Measurements from ENCODE around the gene ADD3. TPM values are rescaled to one million over a fixed set of nuclear protein-coding genes. Genes with fewer than 3 reads are reported as not detected.

Gene ADD3
- total and polyA plus RNA-seq, 2 of the 13 experiments (the other 11 are each of a cell fraction or from before 2014, with no cell fraction given): 44.7 to 57.5 TPM

DNA sequence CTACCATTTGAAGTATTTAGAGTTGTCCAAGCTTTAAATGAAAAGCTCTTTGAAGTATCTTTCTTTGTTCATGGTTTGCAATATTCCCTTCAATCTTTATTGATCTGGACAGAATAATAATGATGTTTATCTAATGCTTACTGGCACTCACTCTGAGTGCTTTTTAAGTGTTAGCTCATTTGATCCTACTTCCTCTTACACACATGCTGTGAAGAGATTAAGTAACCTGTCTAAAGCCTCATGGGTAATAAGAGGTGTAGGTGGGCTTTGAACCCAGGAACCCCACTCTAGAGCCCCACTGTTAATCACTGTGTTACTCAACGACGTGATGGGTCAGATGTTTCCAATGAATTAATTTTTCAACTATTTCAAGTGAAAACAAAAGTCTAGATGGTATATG lies 31.1 kb upstream of the ADD3 start (continued):
- TF ChIP-seq BHLHE40 (IDR thresholded peaks at IDR 0.05; ENCODE audit: low read length) (no peak), EP300 (IDR thresholded peaks at IDR 0.05; ENCODE audit: low read depth in 2 of 2, low read length in 2 of 2) (peak in 1 of 2 experiments; percentile 67; a peak in 1 of 4 replicates), EP300 (CRISPR knock-in tag; IDR thresholded peaks at IDR 0.05; ENCODE audit: borderline replicate concordance) (0 out of 2 replicates have a peak, but pooled peaks have one; percentile 27), FOXA3 (CRISPR knock-in tag; IDR thresholded peaks at IDR 0.05) (0 out of 2 replicates have a peak, but pooled peaks have one; percentile 6), FOXK1 (CRISPR knock-in tag; IDR thresholded peaks at IDR 0.05; ENCODE audit: borderline replicate concordance, low read depth) (no peak), GATAD2A (CRISPR knock-in tag; IDR thresholded peaks at IDR 0.05) (peak; percentile 42; the same call in 1 of the 2 replicates), NCOR1 (IDR thresholded peaks at IDR 0.05; ENCODE audit: borderline replicate concordance, low read length) (0 out of 2 replicates have a peak, but pooled peaks have one; percentile 47), SNAPC2 (CRISPR knock-in tag; IDR thresholded peaks at IDR 0.05) (no peak), NFRKB (IDR thresholded peaks at IDR 0.05) (no peak), ZSCAN21 (CRISPR knock-in tag; IDR thresholded peaks at IDR 0.05; ENCODE audit: borderline replicate concordance) (no peak), ETV5 (CRISPR knock-in tag; IDR thresholded peaks at IDR 0.05; ENCODE audit: borderline replicate concordance) (peak; percentile 51; the same call in 1 of the 2 replicates), DNMT1 (CRISPR knock-in tag; IDR thresholded peaks at IDR 0.05) (no peak), TCF7 (IDR thresholded peaks at IDR 0.05; ENCODE audit: low read depth) (peak; percentile 74), ZFX (CRISPR knock-in tag; IDR thresholded peaks at IDR 0.05; ENCODE audit: low read depth) (no peak), HNF4A (CRISPR knock-in tag; IDR thresholded peaks at IDR 0.05) (peak; percentile 61), ARHGAP35 (CRISPR knock-in tag; IDR thresholded peaks at IDR 0.05; ENCODE audit: borderline replicate concordance) (no peak), PAWR (CRISPR knock-in tag; IDR thresholded peaks at IDR 0.05; ENCODE audit: borderline replicate concordance) (no peak), NFYB (CRISPR knock-in tag; IDR thresholded peaks at IDR 0.05) (no peak), POLR2AphosphoS2 (IDR thresholded peaks at IDR 0.05; ENCODE audit: low read depth, low read length) (no peak), ESRRA (CRISPR knock-in tag; IDR thresholded peaks at IDR 0.05; ENCODE audit: low read depth) (no peak), NFIC (IDR thresholded peaks at IDR 0.05; ENCODE audit: low read length) (0 out of 2 replicates have a peak, but pooled peaks have one; percentile 38)
- TF ChIP-seq, protein P1, sequence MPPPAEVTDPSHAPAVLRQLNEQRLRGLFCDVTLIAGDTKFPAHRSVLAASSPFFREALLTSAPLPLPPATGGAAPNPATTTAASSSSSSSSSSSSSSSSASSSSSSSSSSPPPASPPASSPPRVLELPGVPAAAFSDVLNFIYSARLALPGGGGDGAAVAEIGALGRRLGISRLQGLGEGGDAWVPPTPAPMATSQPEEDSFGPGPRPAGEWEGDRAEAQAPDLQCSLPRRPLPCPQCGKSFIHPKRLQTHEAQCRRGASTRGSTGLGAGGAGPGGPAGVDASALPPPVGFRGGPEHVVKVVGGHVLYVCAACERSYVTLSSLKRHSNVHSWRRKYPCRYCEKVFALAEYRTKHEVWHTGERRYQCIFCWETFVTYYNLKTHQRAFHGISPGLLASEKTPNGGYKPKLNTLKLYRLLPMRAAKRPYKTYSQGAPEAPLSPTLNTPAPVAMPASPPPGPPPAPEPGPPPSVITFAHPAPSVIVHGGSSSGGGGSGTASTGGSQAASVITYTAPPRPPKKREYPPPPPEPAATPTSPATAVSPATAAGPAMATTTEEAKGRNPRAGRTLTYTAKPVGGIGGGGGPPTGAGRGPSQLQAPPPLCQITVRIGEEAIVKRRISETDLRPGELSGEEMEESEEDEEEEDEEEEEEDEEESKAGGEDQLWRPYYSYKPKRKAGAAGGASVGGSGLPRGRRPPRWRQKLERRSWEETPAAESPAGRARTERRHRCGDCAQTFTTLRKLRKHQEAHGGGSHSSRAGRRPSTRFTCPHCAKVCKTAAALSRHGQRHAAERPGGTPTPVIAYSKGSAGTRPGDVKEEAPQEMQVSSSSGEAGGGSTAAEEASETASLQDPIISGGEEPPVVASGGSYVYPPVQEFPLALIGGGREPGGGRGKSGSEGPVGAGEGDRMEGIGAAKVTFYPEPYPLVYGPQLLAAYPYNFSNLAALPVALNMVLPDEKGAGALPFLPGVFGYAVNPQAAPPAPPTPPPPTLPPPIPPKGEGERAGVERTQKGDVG (CRISPR knock-in tag; IDR thresholded peaks at IDR 0.05; ENCODE audit: borderline replicate concordance): no peak
- TF ChIP-seq, protein P2, sequence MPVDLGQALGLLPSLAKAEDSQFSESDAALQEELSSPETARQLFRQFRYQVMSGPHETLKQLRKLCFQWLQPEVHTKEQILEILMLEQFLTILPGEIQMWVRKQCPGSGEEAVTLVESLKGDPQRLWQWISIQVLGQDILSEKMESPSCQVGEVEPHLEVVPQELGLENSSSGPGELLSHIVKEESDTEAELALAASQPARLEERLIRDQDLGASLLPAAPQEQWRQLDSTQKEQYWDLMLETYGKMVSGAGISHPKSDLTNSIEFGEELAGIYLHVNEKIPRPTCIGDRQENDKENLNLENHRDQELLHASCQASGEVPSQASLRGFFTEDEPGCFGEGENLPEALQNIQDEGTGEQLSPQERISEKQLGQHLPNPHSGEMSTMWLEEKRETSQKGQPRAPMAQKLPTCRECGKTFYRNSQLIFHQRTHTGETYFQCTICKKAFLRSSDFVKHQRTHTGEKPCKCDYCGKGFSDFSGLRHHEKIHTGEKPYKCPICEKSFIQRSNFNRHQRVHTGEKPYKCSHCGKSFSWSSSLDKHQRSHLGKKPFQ (CRISPR knock-in tag; IDR thresholded peaks at IDR 0.05; ENCODE audit: insufficient replicate concordance): no peak
- TF ChIP-seq, protein P3, sequence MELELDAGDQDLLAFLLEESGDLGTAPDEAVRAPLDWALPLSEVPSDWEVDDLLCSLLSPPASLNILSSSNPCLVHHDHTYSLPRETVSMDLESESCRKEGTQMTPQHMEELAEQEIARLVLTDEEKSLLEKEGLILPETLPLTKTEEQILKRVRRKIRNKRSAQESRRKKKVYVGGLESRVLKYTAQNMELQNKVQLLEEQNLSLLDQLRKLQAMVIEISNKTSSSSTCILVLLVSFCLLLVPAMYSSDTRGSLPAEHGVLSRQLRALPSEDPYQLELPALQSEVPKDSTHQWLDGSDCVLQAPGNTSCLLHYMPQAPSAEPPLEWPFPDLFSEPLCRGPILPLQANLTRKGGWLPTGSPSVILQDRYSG (CRISPR knock-in tag; IDR thresholded peaks at IDR 0.05): no peak

All from HepG2 (cell line).